IMR-90 (cell line): ENCODE measurements around the gene SLIT1. TPM values are rescaled to one million over a fixed set of nuclear protein-coding genes. Genes with fewer than 3 reads are reported as not detected.

Experiments used
- ATAC-seq: fragments of 200-7000 bp; cut with Tn5 transposase; 2 replicates; pipeline ENCODE4 v1.9.1; 2020; ENCODE audit warnings: low read depth, mild to moderate bottlenecking, moderate library complexity
- BruUV-seq: library from RNA; stranded (reverse); fragments of 400-500 nt; replicated peaks from 2 replicates; lab custom pipeline; 2021; lab: Mats Ljungman, UMichigan
- CTCF ChIA-PET: fragments of 300-600 bp; formaldehyde crosslinking; extraction: SDS; loops from one replicate; lab custom pipeline; 2021; ENCODE audit warnings: antibody characterized with exemption; lab: Yijun Ruan, JAX
- POLR2A ChIA-PET: fragments of 300-600 bp; sonication (Branson Sonifier 250); formaldehyde crosslinking; loops from one replicate; lab custom pipeline; 2022; ENCODE audit warnings: antibody characterized with exemption; ENCODE audit not compliant: unreplicated experiment; lab: Charles Lee
- DNase-seq: peaks from one replicate; pipeline ENCODE4 v3.0.0; 2013
- H2AFZ ChIP-seq: replicated peaks from 2 replicates; pipeline ENCODE3; 2013; ENCODE audit warnings: low read length, mild to moderate bottlenecking; ENCODE audit not compliant: poor library complexity
- H2AK5ac ChIP-seq: 2 replicates; pipeline ENCODE4 v1.6.1; 2013; ENCODE audit warnings: low read depth, low read length, inconsistent platforms
- H2AK9ac ChIP-seq: replicated peaks from 2 replicates; pipeline ENCODE3; 2013; ENCODE audit warnings: mild to moderate bottlenecking, low read depth, low read length, moderate library complexity; ENCODE audit not compliant: poor library complexity
- H2BK120ac ChIP-seq: 2 replicates; pipeline ENCODE4 v1.6.1; 2013; ENCODE audit warnings: low read depth, low read length, inconsistent platforms
- H2BK15ac ChIP-seq: 3 replicates; pipeline ENCODE4 v1.6.1; 2013; ENCODE audit warnings: low read depth, low read length, inconsistent platforms
- H2BK20ac ChIP-seq: 2 replicates; pipeline ENCODE4 v1.6.1; 2013; ENCODE audit warnings: low read depth, mild to moderate bottlenecking, inconsistent platforms, low read length, moderate library complexity
- H2BK5ac ChIP-seq: 2 replicates; pipeline ENCODE4 v1.6.1; 2013; ENCODE audit warnings: mild to moderate bottlenecking, low read depth, low read length, inconsistent platforms; ENCODE audit not compliant: poor library complexity, severe bottlenecking
- H3K14ac ChIP-seq: replicated peaks from 2 replicates; pipeline ENCODE4 v1.6.1; 2013; ENCODE audit warnings: low read depth, low read length, inconsistent platforms
- H3K18ac ChIP-seq: 2 replicates; pipeline ENCODE4 v1.6.1; 2013; ENCODE audit warnings: low read depth, low read length, control low read depth
- H3K23ac ChIP-seq: 2 replicates; pipeline ENCODE4 v1.6.1; 2013; ENCODE audit warnings: low read depth, low read length, inconsistent platforms
- H3K27ac ChIP-seq: 2 replicates; pipeline ENCODE4 v1.5.1; 2013; ENCODE audit warnings: mild to moderate bottlenecking, control low read depth, low read length; ENCODE audit not compliant: insufficient read depth
- H3K27me3 ChIP-seq: 2 replicates; pipeline ENCODE4 v1.6.1; 2013; ENCODE audit warnings: low read length; ENCODE audit not compliant: control insufficient read depth, insufficient read depth
- H3K36me3 ChIP-seq: 2 replicates; pipeline ENCODE4 v1.6.1; 2013; ENCODE audit warnings: low read length, mixed read lengths; ENCODE audit not compliant: control insufficient read depth, insufficient read depth
- H3K4ac ChIP-seq: 2 replicates; pipeline ENCODE4 v1.6.1; 2013; ENCODE audit warnings: low read depth, low read length, inconsistent platforms
- H3K4me1 ChIP-seq: 2 replicates; pipeline ENCODE4 v1.6.1; 2013; ENCODE audit warnings: low read length, mixed read lengths; ENCODE audit not compliant: control insufficient read depth, insufficient read depth
- H3K4me2 ChIP-seq: 2 replicates; pipeline ENCODE4 v1.6.1; 2013; ENCODE audit warnings: low read depth, mild to moderate bottlenecking, control low read depth, low read length, moderate library complexity
- H3K4me3 ChIP-seq: 2 replicates; pipeline ENCODE4 v1.5.1; 2013; ENCODE audit warnings: low read depth, mild to moderate bottlenecking, control low read depth, low read length, moderate library complexity; ENCODE audit not compliant: insufficient read depth
- H3K56ac ChIP-seq: 2 replicates; pipeline ENCODE4 v1.6.1; 2013; ENCODE audit warnings: low read length, inconsistent platforms; ENCODE audit not compliant: insufficient read depth; ENCODE audit errors: extremely low read depth
- H3K79me1 ChIP-seq, 2 experiments: 2 replicates each; pipeline ENCODE4 v1.6.1; 2013; ENCODE audit warnings: low read length in 2 of 2, inconsistent platforms in 1 of 2, low read depth in 1 of 2
- H3K9ac ChIP-seq: 2 replicates; pipeline ENCODE4 v1.6.1; 2013; ENCODE audit warnings: low read depth, low read length, control low read depth
- H3K9me1 ChIP-seq: 2 replicates; pipeline ENCODE4 v1.6.1; 2013; ENCODE audit warnings: low read length, inconsistent platforms; ENCODE audit not compliant: insufficient read depth
- H3K9me3 ChIP-seq: 2 replicates; pipeline ENCODE4 v1.6.1; 2013; ENCODE audit warnings: low read length; ENCODE audit not compliant: control insufficient read depth, insufficient read depth
- H4K20me1 ChIP-seq: 2 replicates; pipeline ENCODE4 v1.6.1; 2013; ENCODE audit warnings: low read length, inconsistent platforms; ENCODE audit not compliant: insufficient read depth
- H4K5ac ChIP-seq: 2 replicates; pipeline ENCODE4 v1.6.1; 2013; ENCODE audit warnings: mild to moderate bottlenecking, low read depth, low read length, control low read depth
- H4K8ac ChIP-seq, 2 experiments: 2 replicates each; pipeline ENCODE4 v1.6.1; 2013; ENCODE audit warnings: low read depth in 2 of 2, low read length in 2 of 2, control low read depth in 1 of 2, inconsistent platforms in 1 of 2
- H4K91ac ChIP-seq: 2 replicates; pipeline ENCODE4 v1.6.1; 2013; ENCODE audit warnings: low read depth, low read length, inconsistent platforms; ENCODE audit not compliant: insufficient read depth
- BHLHE40 ChIP-seq: fragments of 150-350 bp; IDR thresholded peaks from 2 replicates; pipeline ENCODE4 v1.6.1; 2016; ENCODE audit warnings: mild to moderate bottlenecking, low read depth, low read length
- CEBPB ChIP-seq: IDR thresholded peaks from 2 replicates; pipeline ENCODE4 v1.6.1; 2012; ENCODE audit warnings: low read depth, low read length, improper control_type of control experiment
- CHD1 ChIP-seq: IDR thresholded peaks from 2 replicates; pipeline ENCODE4 v1.6.1; 2012; ENCODE audit warnings: low read depth, low read length, improper control_type of control experiment
- FOS ChIP-seq: fragments of 150-350 bp; IDR thresholded peaks from 2 replicates; pipeline ENCODE4 v1.6.1; 2016; ENCODE audit warnings: low read depth, low read length
- MAFK ChIP-seq: IDR thresholded peaks from 2 replicates; pipeline ENCODE4 v1.6.1; 2012; ENCODE audit warnings: low read depth, low read length, improper control_type of control experiment
- MAZ ChIP-seq: IDR thresholded peaks from 2 replicates; pipeline ENCODE4 v1.6.1; 2012; ENCODE audit warnings: low read depth, mild to moderate bottlenecking, low read length, improper control_type of control experiment, moderate library complexity, borderline replicate concordance
- MXI1 ChIP-seq: IDR thresholded peaks from 2 replicates; pipeline ENCODE4 v1.6.1; 2012; ENCODE audit warnings: low read depth, mild to moderate bottlenecking, low read length, moderate library complexity, borderline replicate concordance
- POLR2A ChIP-seq: IDR thresholded peaks from 2 replicates; pipeline ENCODE4 v1.6.1; 2012; ENCODE audit warnings: mild to moderate bottlenecking, low read depth, low read length
- RAD21 ChIP-seq: IDR thresholded peaks from 2 replicates; pipeline ENCODE4 v1.6.1; 2012; ENCODE audit warnings: low read length, improper control_type of control experiment
- RFX5 ChIP-seq: IDR thresholded peaks from 2 replicates; pipeline ENCODE4 v1.8.0; 2012; ENCODE audit warnings: low read depth, mild to moderate bottlenecking, low read length, moderate library complexity
- SMC3 ChIP-seq: fragments of 150-350 bp; IDR thresholded peaks from 2 replicates; pipeline ENCODE4 v1.6.1; 2016; ENCODE audit warnings: low read depth, mild to moderate bottlenecking, antibody characterized with exemption, low read length, moderate library complexity
- WGBS, 2 experiments: methylation state at CpG; one replicate each; pipeline versions ENCODE4 v1.1.5 to v1.1.7; 2013; ENCODE audit warnings: missing lambda C conversion rate in 2 of 2; ENCODE audit not compliant: insufficient read length in 1 of 2; ENCODE audit errors: extremely low coverage in 2 of 2; 5-methylcytosine and 5-hydroxymethylcytosine counted together
- dilution Hi-C: fragments of 300-500 bp; cut with HindIII; formaldehyde crosslinking; loops from one replicate; pipeline ENCODE4 v1.14.3; 2018; ENCODE audit warnings: low sequenced_read_pairs; ENCODE audit not compliant: unreplicated experiment
- in situ Hi-C: fragments of 300-500 bp; cut with MboI; formaldehyde crosslinking; loops from 3 replicates; pipeline ENCODE4 v1.14.3; 2019; ENCODE audit warnings: low sequenced_read_pairs, inconsistent platforms, mixed read lengths
- intact Hi-C: fragments of 100-400 bp; cut with micrococcal nuclease; formaldehyde crosslinking; loops from 2 replicates; pipeline ENCODE4 v1.10.0; 2022
- polyA plus RNA-seq, 3 experiments: library from polyadenylated mRNA; depleted of rRNA; stranded (reverse); fragments of >200 nt; gene quantifications; 2 replicates each; pipeline ENCODE4 v1.2.3, GENCODE V29; 2012; ENCODE audit warnings: low replicate concordance in 1 of 3
- total RNA-seq: library from RNA; depleted of rRNA; stranded (reverse); fragments of >200 nt; gene quantifications from 2 replicates; pipeline ENCODE4 v1.2.3, GENCODE V29; 2012
- TF ChIP-seq, protein P1 (sequence below): fragments of 150-350 bp; IDR thresholded peaks from 2 replicates; pipeline ENCODE4 v1.6.1; 2017; ENCODE audit warnings: mild to moderate bottlenecking, antibody characterized with exemption, low read length, low read depth
- TF ChIP-seq, protein P2 (sequence below): fragments of 150-350 bp; IDR thresholded peaks from 2 replicates; pipeline ENCODE4 v1.6.1; 2016; ENCODE audit warnings: low read depth, mild to moderate bottlenecking, low read length, moderate library complexity, borderline replicate concordance

Gene SLIT1
- total and polyA plus RNA-seq, 2 of the 4 experiments (the other 2 are of a cell fraction) = under 0.01 TPM

DNA sequence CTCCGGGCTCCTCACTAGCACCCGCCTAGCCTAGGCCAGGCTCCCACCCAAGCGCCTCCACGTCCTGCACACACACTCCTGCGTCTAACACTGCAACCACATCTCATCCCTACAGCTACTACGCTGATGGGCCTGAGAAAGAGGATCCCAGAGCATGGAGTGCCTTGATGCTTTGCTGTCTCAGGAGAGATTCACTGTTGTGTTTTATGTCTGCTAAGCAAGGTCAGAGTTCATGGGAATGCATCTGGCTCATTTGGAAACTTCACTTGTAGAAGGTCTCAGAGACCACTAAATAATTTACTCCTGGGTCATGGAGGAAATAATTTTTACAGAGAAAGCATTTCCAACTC lies 88.7 kb downstream of the SLIT1 start:
- no peak overlapping the region for H3K9ac ChIP-seq
- no peak overlapping the region for H3K4me3 ChIP-seq
- H3K4ac ChIP-seq = no peak overlapping the region
- POLR2A ChIA-PET = no interaction called here
- H3K27me3 ChIP-seq = peaks cover 60% of the 10 kb centered on the region
- no peak overlapping the region for H2AK5ac ChIP-seq
- no peak overlapping the region for H3K18ac ChIP-seq
- H2AK9ac ChIP-seq = no peak overlapping the region
- H2BK20ac ChIP-seq = no peak overlapping the region
- no peak overlapping the region for H3K14ac ChIP-seq
- ATAC-seq (no peak), DNase-seq (no peak)
- H2AFZ ChIP-seq = no peak overlapping the region
- dilution Hi-C loops = no loop called here
- H4K91ac ChIP-seq = no peak overlapping the region
- H3K56ac ChIP-seq = no peak overlapping the region
- H3K9me3 ChIP-seq = no peaks in the 10 kb centered on the region
- H3K79me1 ChIP-seq = no peaks in the 10 kb centered on the region
- no peak overlapping the region for H4K5ac ChIP-seq
- 30% methylated on average over 2 of the region's 6 CpGs; no CpG with 5 or more reads in 1 of the 2 experiments for WGBS, 2 experiments
- in situ Hi-C loops = no loop called here
- TF ChIP-seq FOS = no peak
- TF ChIP-seq BHLHE40 = no peak
- no peak for TF ChIP-seq MAZ
- TF ChIP-seq MAFK = no peak
- TF ChIP-seq MXI1 = no peak
- TF ChIP-seq RFX5 = no peak
- TF ChIP-seq, protein P1, sequence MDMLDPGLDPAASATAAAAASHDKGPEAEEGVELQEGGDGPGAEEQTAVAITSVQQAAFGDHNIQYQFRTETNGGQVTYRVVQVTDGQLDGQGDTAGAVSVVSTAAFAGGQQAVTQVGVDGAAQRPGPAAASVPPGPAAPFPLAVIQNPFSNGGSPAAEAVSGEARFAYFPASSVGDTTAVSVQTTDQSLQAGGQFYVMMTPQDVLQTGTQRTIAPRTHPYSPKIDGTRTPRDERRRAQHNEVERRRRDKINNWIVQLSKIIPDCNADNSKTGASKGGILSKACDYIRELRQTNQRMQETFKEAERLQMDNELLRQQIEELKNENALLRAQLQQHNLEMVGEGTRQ = no peak
- no peak for TF ChIP-seq CHD1
- no peak for TF ChIP-seq RAD21
- TF ChIP-seq, protein P2, sequence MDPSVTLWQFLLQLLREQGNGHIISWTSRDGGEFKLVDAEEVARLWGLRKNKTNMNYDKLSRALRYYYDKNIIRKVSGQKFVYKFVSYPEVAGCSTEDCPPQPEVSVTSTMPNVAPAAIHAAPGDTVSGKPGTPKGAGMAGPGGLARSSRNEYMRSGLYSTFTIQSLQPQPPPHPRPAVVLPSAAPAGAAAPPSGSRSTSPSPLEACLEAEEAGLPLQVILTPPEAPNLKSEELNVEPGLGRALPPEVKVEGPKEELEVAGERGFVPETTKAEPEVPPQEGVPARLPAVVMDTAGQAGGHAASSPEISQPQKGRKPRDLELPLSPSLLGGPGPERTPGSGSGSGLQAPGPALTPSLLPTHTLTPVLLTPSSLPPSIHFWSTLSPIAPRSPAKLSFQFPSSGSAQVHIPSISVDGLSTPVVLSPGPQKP = no peak
- no peak for TF ChIP-seq SMC3
- TF ChIP-seq POLR2A = no peak
- TF ChIP-seq CEBPB = no peak
- no peak overlapping the region for H3K23ac ChIP-seq
- no peaks in the 10 kb centered on the region for H3K9me1 ChIP-seq
- CTCF ChIA-PET = interaction anchor here (1.2 kb wide), 1 partner anchor 113 kb away, joined by 3 read pairs; no protein-coding TSS in a partner anchor
- H3K36me3 ChIP-seq = no peaks in the 10 kb centered on the region
- no peak overlapping the region for H3K27ac ChIP-seq
- no peak overlapping the region for H3K4me2 ChIP-seq
- no peak overlapping the region for H2BK5ac ChIP-seq
- no TSS peak for BruUV-seq
- H3K4me1 ChIP-seq = no peaks in the 10 kb centered on the region
- no peak overlapping the region for H2BK15ac ChIP-seq
- no peaks in the 10 kb centered on the region for H4K20me1 ChIP-seq
- intact Hi-C loops = no loop called here
- no peak overlapping the region for H2BK120ac ChIP-seq
- H4K8ac ChIP-seq = no peak overlapping the region
